Measurements from ENCODE around the gene PARVA.

- no peak for TF ChIP-seq CTCF (IDR thresholded peaks at IDR 0.05)
- TF ChIP-seq EP300 (IDR thresholded peaks at IDR 0.05), result no peak
- no peak for TF ChIP-seq POLR2A (IDR thresholded peaks at IDR 0.05)
Measured at GRCh38 chr11:12372111-12372510, 5.3 kb upstream of the PARVA start.
